B cell (primary cell): ENCODE measurements around the gene FAM43A. TPM values are rescaled to one million over a fixed set of nuclear protein-coding genes. Genes with fewer than 3 reads are reported as not detected.

Source experiments
- ATAC-seq: fragments of 200-7000 bp; cut with Tn5 transposase; one replicate; pipeline ENCODE4 v1.10.0; 2021; ENCODE audit warnings: low read depth, mild to moderate bottlenecking, moderate number of reproducible peaks, moderate library complexity
- CTCF ChIA-PET: fragments of 350-600 bp; sonication (Branson Sonifier 250); formaldehyde crosslinking; loops from one replicate; lab custom pipeline; 2021; ENCODE audit warnings: antibody characterized with exemption, inconsistent platforms; lab: Charles Lee
- POLR2A ChIA-PET: fragments of 350-600 bp; sonication (Branson Sonifier 250); formaldehyde crosslinking; loops from one replicate; lab custom pipeline; 2021; ENCODE audit warnings: antibody characterized with exemption; lab: Charles Lee
- DNase-seq: peaks from one replicate; pipeline ENCODE4 v3.0.0; 2013
- H2AFZ ChIP-seq: 2 replicates; pipeline ENCODE4 v1.6.1; 2012; ENCODE audit warnings: mild to moderate bottlenecking, low read depth, low read length; ENCODE audit not compliant: insufficient read depth, poor library complexity, severe bottlenecking
- H3K27ac ChIP-seq, 2 donors: 1 replicate in 1 of 2; 2 replicates in 1 of 2; pipeline ENCODE4 v1.5.1; 2012 to 2013; ENCODE audit warnings: low read length in 2 of 2, mild to moderate bottlenecking in 2 of 2, moderate library complexity in 1 of 2
- H3K27me3 ChIP-seq, 4 experiments: fragments of 200-600 bp in 1 of 4; sonication (generic) in 1 of 4; replicated peaks in 1 of 4; 1 replicate in 2 of 4; 2 replicates in 2 of 4; pipeline versions ENCODE4 v1.6.1 to v1.7.0; 2013 to 2016; ENCODE audit warnings: low read length in 3 of 4, mild to moderate bottlenecking in 2 of 4, mixed read lengths in 1 of 4, moderate library complexity in 1 of 4; ENCODE audit not compliant: insufficient read depth in 4 of 4, control insufficient read depth in 3 of 4; ENCODE audit errors: control extremely low read depth in 1 of 4
- H3K36me3 ChIP-seq, 2 experiments: replicated peaks in 1 of 2; 1 replicate in 1 of 2; 2 replicates in 1 of 2; pipeline versions ENCODE4 v1.6.1 to v1.7.1; 2013; ENCODE audit warnings: low read length in 1 of 2; ENCODE audit not compliant: insufficient read depth in 2 of 2, control insufficient read depth in 1 of 2; ENCODE audit errors: control extremely low read depth in 1 of 2, extremely low read depth in 1 of 2
- H3K4me1 ChIP-seq, 2 donors: fragments of 200-600 bp in 1 of 2; sonication (generic) in 1 of 2; 1 replicate in 1 of 2; 2 replicates in 1 of 2; pipeline versions ENCODE4 v1.5.1 to v1.6.1; 2013 to 2017; ENCODE audit warnings: low read length in 2 of 2; ENCODE audit not compliant: control insufficient read depth in 2 of 2, insufficient read depth in 2 of 2
- H3K4me2 ChIP-seq: replicated peaks from 2 replicates; pipeline ENCODE3; 2012; ENCODE audit warnings: mild to moderate bottlenecking, low read depth, low read length; ENCODE audit not compliant: poor library complexity, severe bottlenecking
- H3K4me3 ChIP-seq, 5 experiments: fragments of 200-600 bp in 1 of 5; sonication (generic) in 1 of 5; 1 replicate in 3 of 5; 2 replicates in 2 of 5; pipeline versions ENCODE4 v1.5.1 to v1.7.0; 2011 to 2016; ENCODE audit warnings: low read length in 4 of 5, mild to moderate bottlenecking in 4 of 5, low read depth in 2 of 5, control low read depth in 1 of 5, moderate library complexity in 1 of 5; ENCODE audit not compliant: insufficient read depth in 1 of 5; ENCODE audit errors: control extremely low read depth in 1 of 5, extremely low read depth in 1 of 5
- H3K79me2 ChIP-seq: fragments of 200-600 bp; sonication (generic); one replicate; pipeline ENCODE4 v1.6.0; 2016; ENCODE audit warnings: low read length; ENCODE audit not compliant: control insufficient read depth, insufficient read depth
- H3K9ac ChIP-seq: fragments of 200-600 bp; sonication (generic); 2 replicates; pipeline ENCODE4 v1.6.1; 2017; ENCODE audit warnings: mild to moderate bottlenecking, low read length, moderate library complexity
- H3K9me3 ChIP-seq, 3 donors: one replicate each; pipeline versions ENCODE4 v1.6.1 to v1.7.1; 2013; ENCODE audit warnings: low read length in 2 of 3; ENCODE audit not compliant: control insufficient read depth in 2 of 3, insufficient read depth in 1 of 3; ENCODE audit errors: control extremely low read depth in 1 of 3
- H4K20me1 ChIP-seq: 2 replicates; pipeline ENCODE4 v1.6.0; 2012; ENCODE audit warnings: mild to moderate bottlenecking, low read length; ENCODE audit not compliant: insufficient read depth, control insufficient read depth, poor library complexity, severe bottlenecking
- H3K27ac Mint-ChIP-seq: one replicate; pipeline ENCODE4 v1.8.0; 2021; ENCODE audit warnings: mixed read lengths
- H3K27me3 Mint-ChIP-seq: one replicate; pipeline ENCODE4 v1.8.0; 2021; ENCODE audit warnings: mixed read lengths
- H3K4me1 Mint-ChIP-seq: one replicate; pipeline ENCODE4 v1.8.0; 2021; ENCODE audit warnings: mixed read lengths
- H3K4me3 Mint-ChIP-seq: one replicate; pipeline ENCODE4 v1.8.0; 2021; ENCODE audit warnings: mixed read lengths
- H3K9me3 Mint-ChIP-seq: one replicate; pipeline ENCODE4 v1.8.0; 2022; ENCODE audit warnings: mixed read lengths; ENCODE audit not compliant: insufficient read depth
- CTCF ChIP-seq: fragments of 200-600 bp; IDR thresholded peaks from one replicate; pipeline ENCODE4 v1.8.0; 2022; ENCODE audit warnings: antibody characterized with exemption, mild to moderate bottlenecking
- EZH2 ChIP-seq: IDR thresholded peaks from 2 replicates; pipeline ENCODE4 v1.6.1; 2012; ENCODE audit warnings: borderline replicate concordance, low read depth, mild to moderate bottlenecking, moderate library complexity, low read length; ENCODE audit not compliant: insufficient read depth, poor library complexity, severe bottlenecking
- WGBS: methylation state at CpG from one replicate; pipeline ENCODE4 v1.1.5; 2013; ENCODE audit warnings: missing lambda C conversion rate; ENCODE audit not compliant: insufficient coverage; 5-methylcytosine and 5-hydroxymethylcytosine counted together
- intact Hi-C: fragments of 100-400 bp; cut with micrococcal nuclease; formaldehyde crosslinking; loops from one replicate; pipeline ENCODE4 v1.10.0; 2022
- polyA plus RNA-seq: library from polyadenylated mRNA; depleted of rRNA; stranded (reverse); fragments of >200 nt; gene quantifications from 2 replicates; pipeline ENCODE4 v1.2.3, GENCODE V29; 2012
- total RNA-seq, 2 donors: library from RNA; stranded (reverse); fragments of 120-200 nt in 1 of 2; gene quantifications; 1 replicate in 1 of 2; 2 replicates in 1 of 2; pipeline versions ENCODE4 v1.2.3 to v1.2.4, GENCODE V29; 2013 to 2022

The FAM43A gene
- total and polyA plus RNA-seq, 2 donors (not counting 1 experiment from before 2014, with no cell fraction given) = 17.1 to 78.6 TPM

- WGBS = 89% methylated on average over 5 of the region's 5 CpGs
These were observed 39.7 kb downstream of the FAM43A start for GRCh38 chr3:194725346-194725745.

More at GRCh38 chr3:194725346-194725745, 39.7 kb downstream of the FAM43A start:
- Histone ChIP-seq H4K20me1 (no peaks in the 10 kb centered on the region), H3K36me3 (no peaks in the 10 kb centered on the region), H3K4me2 (no peak overlapping the region), H3K4me3 (no peak overlapping the region), H3K4me1 (peaks cover 0 to 6% of the 10 kb centered on the region in 2 donors), H2AFZ (no peak overlapping the region), H3K27ac (no peak overlapping the region), H3K27me3 (peaks cover 0 to 2% (median 0%) of the 10 kb centered on the region in 4 experiments), H3K79me2 (no peaks in the 10 kb centered on the region), H3K9ac (no peak overlapping the region), H3K9me3 (peaks cover 0 to 1% (median 0%) of the 10 kb centered on the region in 3 donors)
- DNase-seq (no peak), ATAC-seq (no peak)
- H3K27me3 Mint-ChIP-seq = peaks cover 3% of the 10 kb centered on the region
- H3K4me1 Mint-ChIP-seq = peaks cover 21% of the 10 kb centered on the region
- CTCF ChIA-PET = no interaction called here
- intact Hi-C loops = no loop called here
- no peak overlapping the region for H3K4me3 Mint-ChIP-seq
- no peak for TF ChIP-seq EZH2
- TF ChIP-seq CTCF = no peak
- POLR2A ChIA-PET = no interaction called here
- H3K9me3 Mint-ChIP-seq = no peaks in the 10 kb centered on the region
- no peak overlapping the region for H3K27ac Mint-ChIP-seq
